Activated CD8-positive, alpha-beta memory T cell treated with anti-CD3 and anti-CD28 coated beads, Interleukin-2, amount 50 U/mL, for 1 hour (primary cell): Measurements from ENCODE around the gene ARHGEF1.
"Not testable (repeated sequence)": the region's sequence is repeated elsewhere in the genome, so short reads cannot be mapped to it uniquely, and the experiment has no call there.

Experiments used
- DNase-seq: peaks from one replicate; pipeline ENCODE4 v3.0.0-alpha.2; 2020; ENCODE audit errors: extremely low read depth

The ARHGEF1 gene

DNA sequence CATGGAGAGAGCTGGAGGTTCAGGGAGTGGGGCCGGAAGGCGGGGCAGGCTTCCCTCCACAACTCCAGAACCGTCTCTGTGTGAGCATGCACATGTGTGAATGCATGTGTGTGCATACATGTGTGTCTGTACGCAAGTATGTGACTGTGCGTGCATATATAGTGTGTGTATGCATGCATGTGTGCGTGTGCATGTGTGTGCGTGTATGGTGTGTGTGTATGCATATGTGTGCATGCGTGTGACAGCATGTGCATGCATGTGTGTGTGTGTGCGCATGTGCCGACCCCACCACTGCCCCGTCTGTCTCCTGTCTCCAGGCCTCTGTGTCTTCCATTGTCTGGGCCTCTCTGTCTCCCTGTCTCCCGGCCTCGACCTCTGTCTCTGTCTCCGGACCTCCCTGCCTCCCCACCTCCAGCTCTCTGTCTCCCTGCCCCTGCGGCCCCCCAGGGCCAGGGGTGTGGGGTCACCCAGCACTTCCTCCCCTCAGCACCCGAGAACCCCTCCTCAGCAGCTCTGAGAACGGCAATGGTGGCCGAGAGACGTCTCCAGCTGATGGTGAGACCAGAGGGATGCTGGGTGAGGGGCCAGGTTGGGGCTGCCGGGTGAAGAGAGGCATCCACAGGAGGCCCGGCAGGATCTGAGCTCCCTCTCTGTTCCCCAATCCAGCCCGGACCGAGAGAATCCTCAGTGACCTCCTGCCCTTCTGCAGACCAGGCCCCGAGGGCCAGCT lies 22.5 kb downstream of the ARHGEF1 start:
- no peak for DNase-seq

DNA sequence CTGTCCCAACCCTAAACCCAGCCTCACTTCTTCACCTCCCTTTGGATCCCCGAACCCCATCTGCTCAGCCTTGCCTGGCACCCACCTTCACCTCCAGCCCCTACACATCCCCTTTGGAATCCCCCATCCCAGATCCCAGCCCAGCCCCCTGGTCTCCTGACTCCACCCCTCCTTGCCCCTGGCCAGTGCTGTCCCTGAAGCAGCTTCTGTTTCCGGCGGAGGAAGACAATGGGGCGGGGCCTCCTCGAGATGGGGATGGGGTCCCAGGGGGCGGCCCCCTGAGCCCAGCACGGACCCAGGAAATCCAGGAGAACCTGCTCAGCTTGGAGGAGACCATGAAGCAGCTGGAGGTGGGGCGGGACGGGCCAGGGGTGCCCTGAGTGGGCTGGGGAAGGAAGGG lies 23.3 kb downstream of the ARHGEF1 start:
- DNase-seq, result no peak

DNA sequence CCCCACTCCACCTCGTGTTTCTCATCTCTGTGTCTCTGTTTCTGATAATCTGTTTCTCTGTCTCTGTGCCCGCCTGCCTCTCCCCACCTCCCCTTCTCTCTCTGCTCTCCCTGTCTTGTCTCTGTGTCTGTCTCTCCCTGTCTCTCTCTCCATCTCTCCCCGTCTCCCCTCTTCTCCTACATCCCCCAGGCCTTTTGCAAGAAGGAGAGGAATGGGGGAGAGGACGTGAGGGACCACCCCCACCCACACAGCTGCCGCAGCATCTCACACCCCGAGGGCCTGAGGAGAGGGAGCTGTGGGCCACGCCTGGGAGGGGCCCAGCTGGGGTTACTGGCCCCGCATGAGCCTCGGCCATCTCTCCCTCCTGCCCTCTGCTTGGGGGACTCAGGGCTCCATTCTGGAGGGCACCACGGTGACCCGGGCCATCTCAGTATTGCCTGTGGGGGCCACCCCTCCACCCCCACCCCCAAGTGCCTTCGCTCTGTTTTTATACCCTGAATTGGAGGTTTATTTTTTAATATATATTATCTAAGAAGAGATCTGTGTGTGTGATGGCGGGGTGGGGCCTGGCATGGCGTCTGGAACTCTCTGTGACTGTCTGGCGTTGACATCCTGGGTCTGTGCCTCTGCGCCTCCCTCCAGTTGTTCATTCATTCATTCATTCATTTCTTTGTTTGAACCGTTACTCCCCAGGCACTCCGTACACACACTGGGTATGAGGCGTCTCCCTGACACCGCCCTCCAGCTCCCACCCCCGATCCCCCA lies 24.1 kb downstream of the ARHGEF1 start:
- DNase-seq, result no peak

DNA sequence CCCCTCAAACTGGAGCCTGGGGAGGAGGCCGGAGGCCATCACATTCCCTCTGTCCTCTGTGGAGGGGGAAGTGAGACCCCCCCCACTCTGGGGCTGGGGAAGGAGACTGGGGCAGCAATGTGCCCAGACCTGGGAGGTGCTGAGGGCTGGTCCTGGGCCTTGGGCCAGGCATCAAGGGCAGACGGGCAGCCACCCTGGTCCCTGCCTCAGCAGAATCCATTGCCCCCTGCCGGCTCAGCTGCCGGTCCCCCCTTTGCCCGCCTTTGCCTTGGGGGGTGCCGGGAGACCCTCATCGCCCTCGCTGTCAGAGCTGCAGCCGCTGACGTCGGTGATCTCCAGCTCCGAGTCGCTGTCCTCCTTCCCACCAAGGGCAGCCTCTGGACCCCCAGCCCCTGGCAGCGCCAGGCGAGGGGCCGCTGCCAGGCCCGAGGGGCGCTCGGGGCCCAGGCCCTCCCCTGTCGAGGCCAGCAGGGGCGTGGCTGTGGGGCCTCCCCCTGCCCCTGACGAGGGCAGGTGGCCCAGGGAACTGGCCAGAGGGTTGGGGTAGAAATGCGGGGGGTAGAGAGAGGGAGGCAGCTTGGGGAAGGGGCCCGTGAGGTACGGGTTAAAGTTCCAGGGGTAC lies 25.1 kb downstream of the ARHGEF1 start:
- DNase-seq, result no peak

DNA sequence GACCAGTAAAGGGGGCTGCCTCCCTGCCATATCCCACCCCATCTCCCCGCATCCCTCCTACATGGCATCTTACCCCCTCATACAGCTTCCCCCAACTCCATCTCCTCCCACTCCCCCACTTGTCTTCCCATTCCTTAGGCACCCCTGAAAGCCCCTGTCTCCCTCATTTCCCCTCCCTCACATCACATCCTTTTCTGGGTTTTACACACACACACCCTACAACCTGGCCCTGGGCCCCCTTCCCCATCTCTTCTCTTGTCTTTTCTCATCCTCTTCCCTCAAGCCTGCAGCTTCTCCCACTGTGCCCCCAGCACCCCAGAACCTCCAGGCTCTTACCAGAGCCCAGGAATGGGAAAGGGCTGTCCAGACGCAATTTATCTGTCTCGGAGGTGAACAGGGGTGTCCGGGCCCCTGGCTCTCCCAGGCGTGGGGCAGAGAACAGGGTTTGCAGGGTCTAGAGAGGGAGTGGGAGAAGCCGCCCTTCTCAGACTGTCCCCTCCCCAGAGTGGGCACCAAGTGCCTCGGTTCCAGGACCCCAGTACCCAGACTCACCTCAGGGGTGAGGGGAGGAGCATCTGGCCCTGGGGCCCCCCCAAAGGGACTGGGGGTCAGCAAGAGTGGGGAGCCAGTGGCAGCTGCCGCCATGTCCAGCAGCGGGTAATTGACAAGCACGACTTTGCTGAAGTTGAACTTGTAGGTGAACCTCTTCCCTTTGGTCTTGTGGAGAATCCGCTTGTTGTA lies 25.9 kb downstream of the ARHGEF1 start:
- no peak for DNase-seq

DNA sequence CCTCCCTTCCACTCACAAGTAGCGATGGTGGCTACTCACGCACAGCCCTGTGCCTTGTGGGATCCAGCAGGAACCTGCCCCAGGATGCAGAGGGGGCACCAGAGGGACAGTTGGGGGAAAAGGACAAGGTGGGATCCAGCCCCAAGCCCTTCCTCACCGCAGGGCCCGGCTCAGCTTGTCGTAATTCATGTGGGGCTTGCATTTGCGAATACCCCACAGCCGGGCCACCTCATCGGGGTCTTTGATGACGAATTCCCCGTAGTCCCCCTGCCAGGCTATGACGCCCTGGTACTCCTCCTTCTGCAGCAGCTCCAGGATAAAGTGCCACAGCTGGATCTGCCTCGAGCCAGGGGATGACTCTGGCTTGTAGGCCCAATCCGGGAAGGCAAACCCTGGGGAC lies 26.7 kb downstream of the ARHGEF1 start:
- DNase-seq, result no peak

- no peak for DNase-seq
Measured at GRCh38 chr19:41910240-41910991, 27.4 kb downstream of the ARHGEF1 start.

DNA sequence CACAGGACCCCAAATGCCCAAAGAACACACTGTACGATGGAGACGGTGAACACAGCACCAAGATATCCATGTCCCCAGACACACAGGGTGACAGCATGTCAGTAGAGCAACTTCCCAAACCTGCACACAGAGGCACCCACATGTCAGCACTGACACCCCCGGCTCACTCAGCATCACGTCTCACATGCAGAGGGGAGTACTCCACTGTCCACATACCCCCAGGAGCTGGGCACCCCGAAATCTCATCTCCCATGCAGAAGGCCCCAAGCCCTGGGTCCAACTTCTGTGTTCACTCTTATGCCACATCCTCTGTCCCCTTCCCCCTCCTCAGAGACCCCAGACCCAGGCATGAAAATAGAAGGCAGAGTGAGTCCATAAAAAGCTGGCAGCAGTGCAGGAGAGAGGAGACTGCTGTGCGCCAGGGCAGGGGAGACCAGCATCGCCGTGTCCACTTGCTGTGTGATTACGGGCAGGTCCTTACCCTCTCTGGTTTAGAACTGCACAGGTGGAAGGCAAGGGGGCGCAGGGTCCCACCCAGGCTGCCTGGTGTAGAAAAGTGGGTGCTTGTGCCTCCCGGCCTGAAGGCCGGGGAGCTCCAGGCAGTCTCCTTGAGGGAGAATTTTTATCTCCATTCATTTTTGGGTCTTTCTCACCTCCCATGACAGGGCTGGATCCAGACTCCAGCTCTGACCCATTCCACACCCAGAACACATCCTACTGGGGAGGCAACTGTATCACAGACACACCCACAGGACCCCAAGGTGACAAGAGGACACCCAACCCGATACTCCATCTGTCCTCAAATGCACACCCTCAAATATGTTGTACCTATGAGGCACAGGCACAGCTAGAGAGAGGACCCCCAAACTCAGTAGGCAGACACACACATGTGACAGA lies 28.3 kb downstream of the ARHGEF1 start:
- no peak for DNase-seq

DNA sequence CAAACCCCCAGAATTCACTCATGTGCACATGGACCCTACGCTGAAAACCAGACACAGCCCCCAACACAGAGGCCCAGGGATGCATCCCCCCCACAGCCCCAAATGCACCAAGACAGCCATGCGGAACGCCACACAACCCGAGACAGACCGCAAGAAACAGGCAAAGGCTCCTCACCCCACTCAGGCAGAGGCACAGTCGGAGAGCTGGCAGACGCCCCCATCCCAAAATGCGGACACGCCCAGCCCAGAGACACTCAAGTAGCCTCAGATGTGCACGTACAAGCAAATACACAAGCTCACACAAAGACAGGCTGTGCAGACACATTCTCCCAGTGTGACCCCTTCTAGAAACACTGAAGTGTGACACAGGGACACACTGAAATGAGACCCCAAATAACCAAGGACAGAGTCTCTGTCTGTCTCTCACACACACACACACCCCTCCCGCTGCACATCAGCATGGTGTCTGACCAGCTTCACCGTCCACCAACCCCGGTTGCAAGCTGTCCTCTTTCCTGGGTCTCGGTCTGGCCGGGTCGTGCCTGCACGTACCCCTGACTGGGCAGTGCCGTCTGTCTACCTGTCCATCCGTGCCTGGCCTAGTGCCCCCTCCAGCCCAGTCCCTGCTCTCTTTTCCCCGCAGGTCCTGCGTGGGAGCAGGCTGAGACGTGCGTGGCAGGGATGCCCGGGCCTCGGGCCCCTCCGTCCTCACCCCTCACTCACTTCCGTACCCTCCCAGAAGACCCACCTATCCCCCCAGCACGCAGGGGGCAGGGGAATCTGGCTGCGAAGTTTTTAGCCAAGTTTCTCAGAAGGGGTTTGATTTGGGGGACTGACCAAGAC lies 29.1 kb downstream of the ARHGEF1 start:
- no peak for DNase-seq

GRCh38 chr19:41912899-41913537 lies 30.0 kb downstream of the ARHGEF1 start:
- DNase-seq, result no peak

DNA sequence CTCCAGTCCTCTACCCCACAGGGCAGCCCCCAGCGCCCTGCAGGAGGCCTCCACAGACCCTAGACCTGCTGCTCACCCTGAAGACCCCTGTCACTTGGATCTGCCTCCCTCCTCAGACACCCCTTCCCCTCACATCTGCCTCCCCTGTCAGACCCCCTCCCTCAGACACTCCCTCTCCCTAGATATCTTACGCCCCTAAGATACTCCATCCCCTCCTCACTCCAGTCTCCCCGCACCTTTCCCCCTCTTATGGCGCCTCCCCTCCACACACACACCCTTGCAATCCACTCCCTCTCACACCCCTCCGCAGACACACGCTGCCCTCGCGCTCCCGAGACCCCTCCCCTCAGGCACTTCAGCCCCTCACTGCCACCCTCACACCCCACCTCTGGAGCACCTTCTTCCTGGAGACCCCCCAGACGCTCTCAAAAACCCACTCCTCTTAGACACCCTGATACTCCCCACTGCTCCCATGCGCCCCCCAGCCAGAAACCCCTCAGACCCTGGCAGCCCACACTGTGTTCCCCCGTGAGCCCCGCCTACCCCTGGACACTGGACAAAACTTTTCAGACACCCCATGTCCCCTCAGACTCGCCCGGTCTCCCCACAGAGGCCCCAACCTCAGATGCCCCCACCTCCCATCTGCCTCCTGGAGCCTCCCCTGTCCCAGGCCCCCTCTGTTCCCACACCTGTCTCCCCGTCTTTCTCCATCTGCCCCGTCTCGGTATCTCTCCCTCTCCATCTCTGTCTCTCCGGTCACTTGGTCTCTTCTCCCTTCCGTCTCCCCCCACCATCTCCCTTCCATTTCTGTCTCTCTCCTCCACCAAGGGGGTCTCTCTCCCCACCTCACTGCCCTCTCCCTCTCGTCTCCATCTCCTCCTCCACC lies 30.8 kb downstream of the ARHGEF1 start:
- no peak for DNase-seq

- not testable (repeated sequence) for DNase-seq
Measured at GRCh38 chr19:41914424-41914834, 31.4 kb downstream of the ARHGEF1 start.

DNA sequence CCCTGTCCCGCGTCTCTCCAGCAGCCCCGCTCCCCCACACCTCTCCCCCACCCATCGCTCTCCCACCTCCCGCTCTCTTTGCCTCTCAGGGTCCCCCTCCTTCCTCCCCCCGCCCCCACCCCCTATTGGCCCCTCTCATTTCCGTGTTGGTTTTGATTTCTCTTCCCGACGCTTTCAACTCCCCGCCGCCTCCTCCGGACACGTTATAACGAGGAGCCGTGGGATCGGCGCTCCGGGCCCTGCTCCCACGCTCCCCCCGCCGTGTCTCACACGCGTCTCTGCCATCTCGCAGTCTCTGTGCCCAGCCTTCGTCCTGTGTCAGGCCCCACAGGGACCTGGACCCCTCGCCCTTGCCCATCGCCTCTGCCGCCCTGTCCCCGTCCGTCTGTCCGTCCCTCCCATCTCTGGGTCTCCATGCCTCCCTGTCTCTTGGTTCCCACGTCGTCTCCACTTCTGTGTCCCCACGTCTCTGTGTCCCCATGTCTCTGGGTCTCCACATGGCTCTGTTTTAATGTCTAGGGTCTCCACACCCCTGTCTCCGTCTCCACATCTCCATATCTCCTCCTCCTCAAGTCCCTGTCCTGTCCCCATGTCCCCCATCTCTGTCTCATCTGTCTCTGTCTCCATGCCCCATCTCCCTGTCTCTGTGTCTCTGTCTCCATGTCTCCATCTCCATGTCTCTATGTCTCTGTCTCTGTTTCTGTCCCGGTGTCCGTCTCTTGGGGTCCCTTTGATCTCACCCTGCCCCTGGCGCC lies 32.2 kb downstream of the ARHGEF1 start:
- no peak for DNase-seq

- DNase-seq, result no peak
Measured at GRCh38 chr19:41915776-41916414, 32.9 kb downstream of the ARHGEF1 start.

DNA sequence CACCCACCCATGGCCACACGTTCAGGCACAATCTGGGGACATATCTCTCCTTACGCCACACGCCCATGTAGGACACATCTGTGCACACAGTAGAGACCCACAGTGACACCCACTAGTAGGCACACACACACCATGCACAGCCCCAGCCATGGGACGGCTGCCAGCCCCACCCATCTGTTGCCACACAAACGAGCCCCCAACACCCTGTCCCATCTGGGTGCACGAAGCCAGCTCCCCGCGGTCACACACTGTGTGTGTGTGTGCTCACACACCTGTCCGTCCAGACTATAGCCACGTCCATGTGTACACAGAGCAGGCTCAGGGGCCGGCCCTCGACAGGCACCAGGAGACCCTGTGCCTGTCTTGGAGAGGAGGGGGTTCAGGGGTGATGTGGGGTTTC lies 34.7 kb downstream of the ARHGEF1 start:
- DNase-seq, result no peak

DNA sequence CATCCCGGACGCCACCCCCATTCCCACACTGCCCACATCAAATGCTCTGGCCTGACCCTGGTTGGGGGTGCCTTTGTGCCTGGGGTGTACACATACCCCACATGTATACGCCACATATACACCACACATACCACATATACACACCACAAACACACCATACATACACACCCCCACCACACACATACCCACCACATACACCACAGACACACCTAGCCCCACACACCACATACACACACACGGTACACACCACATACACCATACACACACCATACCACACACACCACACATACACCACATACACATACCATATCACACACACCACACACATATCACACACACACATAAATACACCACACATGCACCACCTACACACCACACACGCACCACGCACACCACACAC lies 35.1 kb downstream of the ARHGEF1 start:
- no peak for DNase-seq
